CD4-positive, alpha-beta T cell treated with Interleukin-4 for 1 hour (primary cell): ENCODE results near the gene QRFP.
"Not testable (repeated sequence)": the region's sequence is repeated elsewhere in the genome, so short reads cannot be mapped to it uniquely, and the experiment has no call there.

Source experiments
- DNase-seq, 2 donors: peaks; one replicate each; pipeline ENCODE4 v3.0.0-alpha.2; 2020 to 2022

The QRFP gene

DNA sequence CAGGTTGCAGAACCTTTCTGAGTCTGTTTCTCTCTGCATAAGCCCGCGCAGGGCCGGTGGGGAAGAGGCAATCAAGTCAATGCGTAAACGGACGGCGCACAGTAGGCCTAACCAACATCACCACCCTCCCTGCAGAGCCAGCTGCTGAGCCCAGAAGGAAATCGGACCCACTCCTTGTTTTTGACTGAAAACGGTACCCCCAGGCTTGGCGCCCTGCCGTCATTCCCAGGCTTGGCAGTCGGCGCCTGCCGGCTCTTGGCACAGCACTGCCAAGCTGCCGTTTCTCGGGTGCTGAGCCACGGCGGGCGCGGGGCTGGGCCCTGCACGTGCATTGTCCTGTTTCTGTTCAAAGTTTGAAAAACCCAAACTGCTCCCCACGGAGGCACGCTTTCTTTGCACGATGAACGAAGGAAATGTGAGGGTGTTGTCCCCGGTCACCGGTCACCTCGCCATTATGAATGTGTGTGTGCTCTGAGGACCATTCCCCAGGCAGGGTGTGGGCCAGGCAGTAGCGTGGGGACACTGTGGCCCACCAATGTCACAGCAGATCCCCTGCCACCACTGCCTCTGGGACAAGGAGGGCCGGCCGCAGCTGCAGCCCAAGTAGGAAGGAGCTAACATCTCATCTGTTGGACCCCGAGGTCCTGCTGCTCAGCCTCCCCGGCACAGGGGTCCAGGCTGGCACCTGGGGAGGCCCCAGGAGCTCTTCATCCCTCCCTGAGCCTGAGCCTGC lies 22.4 kb upstream of the QRFP start:
- no peak for DNase-seq

DNA sequence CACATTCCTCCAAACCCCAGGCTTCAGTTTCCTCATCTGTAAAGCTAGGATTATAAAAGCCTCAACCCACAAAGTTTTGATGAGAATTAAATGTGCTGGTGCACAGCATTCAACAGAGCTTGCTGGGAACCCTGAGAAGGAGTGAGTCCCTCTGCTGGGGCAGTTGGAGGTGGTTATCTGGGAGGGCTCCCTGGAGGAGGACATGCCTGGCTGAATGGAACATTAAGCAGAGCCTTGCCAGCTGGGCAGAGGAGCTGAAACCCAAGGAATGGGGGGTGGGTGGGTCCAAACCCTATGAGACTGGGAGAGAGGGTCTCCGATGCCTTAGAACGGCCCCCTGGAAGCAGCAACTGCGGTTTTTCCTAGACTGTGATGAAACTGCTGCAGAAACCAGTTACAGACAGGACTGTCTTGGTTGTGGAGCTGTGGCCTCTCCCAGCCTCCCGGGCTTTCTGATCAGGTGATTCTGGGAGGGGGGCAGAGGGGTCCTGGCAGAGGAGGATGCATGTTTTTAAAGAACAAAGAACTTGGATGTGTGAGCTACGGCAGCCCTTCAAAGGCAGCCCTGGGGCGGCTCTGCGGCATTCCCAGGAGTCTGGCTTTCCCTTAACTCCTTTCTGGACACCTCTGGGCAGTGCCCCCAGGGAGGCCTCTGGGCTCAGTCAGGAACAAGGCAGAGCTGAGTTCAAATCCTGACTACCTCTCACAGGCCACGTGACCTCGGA lies 21.7 kb upstream of the QRFP start:
- no peak for DNase-seq

DNA sequence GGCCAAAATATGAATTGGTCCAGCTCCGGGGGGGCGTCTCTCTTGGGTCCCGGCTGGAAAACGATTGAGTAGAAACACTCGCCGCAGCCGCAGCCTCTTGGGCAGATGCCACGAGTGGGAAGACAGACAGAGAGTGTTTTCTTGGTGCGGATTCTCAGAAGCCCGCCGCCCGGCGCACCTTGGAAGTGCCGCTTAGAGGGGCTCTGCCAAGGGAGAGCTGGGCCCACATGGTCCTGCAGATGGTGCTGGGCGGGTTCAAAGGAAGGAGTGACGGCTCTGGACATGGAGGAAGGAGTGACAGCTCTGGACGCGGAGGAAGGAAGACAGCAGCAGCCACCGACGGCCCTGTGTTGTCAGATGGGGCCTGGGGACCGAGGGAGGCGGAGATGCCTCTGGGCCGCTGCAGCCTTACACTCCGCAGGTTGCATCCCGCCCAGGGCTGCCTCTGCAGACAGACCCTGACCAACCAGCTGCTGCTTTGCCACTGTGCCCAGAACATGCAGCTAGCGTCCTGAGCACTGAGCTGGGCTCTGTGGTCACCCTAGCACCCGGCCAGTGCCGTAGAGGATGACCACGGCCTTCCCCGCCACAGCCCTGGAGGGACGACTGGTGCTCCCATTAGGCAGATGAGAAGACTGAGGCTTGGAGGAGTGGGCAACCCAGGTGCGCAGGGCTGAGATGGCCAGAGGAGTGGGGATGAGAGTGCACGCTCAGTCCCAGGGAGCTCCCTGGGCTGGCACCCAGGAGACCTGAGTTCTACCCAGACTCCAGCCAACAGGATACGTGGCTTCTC lies 20.8 kb upstream of the QRFP start:
- no peak for DNase-seq

DNA sequence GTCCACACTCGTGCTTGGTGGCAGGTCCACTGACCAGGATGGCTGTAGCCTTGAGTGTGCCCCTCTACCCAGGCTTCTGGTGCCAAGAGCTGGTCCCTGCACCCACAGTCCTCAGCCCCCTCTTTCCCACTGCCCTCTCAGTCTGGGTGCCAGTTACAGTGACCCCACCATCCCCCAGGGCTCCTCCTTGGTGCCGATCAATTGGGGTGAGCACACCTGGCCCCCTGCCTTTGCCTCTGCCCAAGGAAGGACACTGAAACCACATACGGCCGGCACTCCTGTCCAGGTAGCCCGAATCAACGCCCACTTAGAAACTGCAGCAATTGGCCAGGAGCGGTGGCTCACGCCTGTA lies 18.5 kb upstream of the QRFP start:
- DNase-seq, result no peak

DNA sequence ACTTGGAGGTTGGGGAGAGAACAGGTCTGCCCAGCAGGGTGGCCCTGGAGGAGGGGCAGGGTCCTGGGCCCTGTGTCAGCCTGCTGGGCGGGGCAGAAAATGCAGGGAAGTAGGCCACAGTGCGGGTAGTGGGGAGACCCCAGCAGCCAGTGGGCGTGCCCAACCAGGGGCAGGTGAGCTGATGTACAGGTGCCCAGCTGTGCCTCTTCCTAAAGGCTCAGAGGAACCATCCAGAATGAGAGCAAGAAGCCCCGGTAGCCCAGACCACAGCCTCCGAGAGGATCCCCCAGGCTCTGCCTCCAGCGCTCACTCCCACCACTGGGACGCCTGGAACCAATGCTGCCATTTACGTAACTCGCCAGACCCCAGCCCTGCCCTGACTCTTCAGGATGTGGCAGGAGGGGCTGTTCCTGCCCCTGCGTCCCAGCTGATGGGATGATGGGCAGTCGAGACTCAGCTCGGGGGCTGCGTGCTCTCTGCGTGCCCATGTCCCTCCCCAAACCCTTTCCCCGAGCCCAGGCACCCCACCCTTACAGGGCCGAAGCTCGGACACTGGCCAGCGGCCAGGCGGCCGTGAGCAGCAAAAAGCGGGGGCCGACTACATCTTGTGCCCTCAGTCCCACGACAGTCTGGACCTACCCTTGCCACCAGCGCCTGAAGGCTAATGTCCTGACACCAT lies 17.9 kb upstream of the QRFP start:
- no peak for DNase-seq

DNA sequence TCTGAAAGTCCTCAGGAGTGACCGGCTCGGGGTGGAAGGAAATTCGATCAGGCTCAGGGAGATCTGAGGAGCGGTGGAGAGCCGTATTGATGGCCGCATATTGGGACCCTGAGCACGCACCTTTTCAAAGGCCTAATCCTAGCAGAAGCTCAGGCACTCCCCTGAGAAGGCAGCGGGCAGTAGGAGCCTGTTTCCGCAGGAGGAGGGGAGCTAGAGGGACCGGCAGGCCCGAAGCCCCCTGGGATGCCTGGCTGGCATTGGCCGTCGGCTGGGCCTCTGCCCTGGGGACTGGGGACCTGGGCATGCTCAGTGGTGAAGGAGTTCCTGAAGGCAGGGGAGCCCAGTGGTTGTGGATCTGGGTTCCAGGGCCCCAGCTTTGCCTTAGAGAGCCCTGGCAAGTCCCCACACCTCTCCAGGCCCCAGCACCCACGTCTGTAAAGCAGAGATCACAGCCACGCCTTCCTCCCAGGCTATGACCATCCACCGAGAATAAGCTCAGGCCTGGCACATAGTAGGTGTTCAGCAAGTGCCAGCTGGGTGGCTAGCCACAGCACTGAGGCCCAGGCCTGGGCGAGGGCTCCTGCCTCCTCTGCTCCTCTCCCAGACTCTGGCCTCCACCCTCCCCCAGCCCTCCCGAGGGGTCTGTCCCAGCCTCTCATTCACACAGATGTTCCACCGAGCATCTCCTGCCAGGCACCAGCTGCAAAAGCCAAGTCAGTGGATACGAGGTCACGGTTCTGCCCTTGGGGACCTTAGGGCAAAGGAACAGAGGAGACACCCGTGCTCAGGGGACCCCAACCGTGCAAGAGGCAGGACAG lies 17.2 kb upstream of the QRFP start:
- no peak for DNase-seq

DNA sequence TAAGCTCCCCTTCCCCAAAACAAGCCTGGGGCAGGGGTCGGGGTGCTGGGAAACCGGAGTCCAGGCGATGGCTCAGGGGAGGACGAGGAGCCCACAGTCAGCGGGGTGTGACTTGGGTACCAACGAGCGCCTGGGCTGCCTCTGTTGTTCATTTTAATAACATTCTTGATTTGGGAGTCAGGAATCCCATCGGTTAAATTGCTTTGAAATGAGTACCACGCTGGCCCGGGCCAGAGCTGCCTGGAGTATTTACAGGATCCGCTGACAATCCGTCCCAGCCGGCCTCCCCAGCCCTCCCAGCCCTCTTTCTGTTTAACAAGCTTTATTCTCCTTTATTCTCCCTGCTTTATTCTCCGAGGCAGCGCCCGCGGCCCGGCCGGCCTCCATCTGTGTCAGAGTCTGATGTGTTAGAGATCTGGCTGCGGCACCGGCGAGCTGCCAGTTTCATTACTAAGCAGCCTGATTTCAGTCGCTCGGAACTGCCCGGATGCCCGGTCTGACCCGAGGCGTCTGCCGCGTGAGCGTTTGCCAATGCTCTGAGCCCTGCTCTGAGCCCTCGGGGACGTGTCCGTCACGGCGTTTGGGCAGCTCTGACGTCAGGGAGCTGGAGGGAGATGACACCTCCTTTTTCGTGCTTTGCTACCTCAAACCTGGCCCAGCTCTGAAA lies 16.5 kb upstream of the QRFP start:
- no peak for DNase-seq

DNA sequence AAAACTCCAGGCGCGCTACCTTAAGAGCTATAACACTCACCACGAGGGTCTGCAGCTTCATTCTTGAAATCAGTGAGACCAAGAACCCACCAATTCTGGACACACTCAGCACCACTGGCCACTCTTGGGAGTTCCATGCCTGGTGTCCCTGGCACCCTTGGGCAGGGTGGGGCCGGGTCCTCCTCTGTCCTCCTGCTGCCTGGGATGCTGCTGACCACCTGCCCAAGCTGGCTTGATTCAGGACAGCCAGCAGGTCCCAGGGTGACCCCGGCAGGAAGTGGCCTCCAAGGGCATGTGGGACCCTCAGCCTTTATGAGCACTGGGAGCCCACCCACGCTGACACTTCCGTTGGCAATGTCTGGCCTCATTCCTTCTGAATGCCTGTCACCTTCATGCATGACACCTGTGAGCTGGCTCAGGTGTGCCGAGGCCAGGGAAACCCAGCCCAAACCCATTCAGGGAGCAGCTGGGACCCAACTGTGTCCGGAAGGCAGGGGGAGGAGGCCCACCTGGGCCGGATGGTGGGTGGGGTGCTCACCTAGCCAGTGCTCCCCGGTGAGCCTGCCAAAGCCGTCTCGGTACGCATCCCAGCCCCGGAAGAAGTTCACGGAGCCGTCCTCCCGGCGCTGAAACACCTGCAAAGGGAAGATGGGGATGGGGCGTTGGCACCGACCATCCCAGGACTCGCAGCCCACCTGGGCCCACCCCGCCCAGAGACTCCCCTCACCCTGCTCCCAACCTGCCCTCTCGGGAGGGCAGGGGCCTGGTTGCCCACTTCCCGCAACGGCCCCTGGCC lies 14.8 kb upstream of the QRFP start:
- no peak for DNase-seq

DNA sequence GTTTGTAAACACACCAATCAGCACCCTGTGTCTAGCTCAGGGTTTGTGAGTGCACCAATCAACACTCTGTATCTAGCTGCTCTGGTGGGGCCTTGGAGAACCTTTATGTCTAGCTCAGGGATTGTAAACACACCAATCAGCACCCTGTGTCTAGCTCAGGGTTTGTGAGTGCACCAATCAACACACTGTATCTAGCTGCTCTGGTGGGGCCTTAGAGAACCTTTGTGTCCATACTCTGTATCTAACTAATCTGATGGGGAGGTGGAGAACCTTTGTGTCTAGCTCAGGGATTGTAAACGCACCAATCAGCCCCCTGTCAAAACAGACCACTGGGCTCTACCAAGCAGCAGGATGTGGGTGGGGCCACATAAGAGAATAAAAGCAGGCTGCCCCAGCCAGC lies 14.1 kb upstream of the QRFP start:
- not testable (repeated sequence) for DNase-seq

DNA sequence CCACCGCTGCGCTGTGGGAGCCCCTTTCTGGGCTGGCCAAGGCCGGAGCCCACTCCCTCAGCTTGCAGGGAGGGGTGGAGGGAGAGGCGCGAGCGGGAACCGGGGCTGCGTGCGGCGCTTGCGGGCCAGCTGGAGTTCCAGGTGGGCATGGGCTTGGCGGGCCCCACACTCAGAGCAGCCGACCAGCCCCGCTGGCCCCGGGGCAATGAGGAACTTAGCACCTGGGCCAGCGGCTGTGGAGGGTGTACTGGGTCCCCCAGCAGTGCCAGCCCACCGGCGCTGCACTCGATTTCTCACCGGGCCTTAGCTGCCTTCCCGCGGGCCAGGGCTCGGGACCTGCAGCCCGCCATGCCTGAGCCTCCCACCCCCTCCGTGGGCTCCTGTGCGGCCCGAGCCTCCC lies 13.4 kb upstream of the QRFP start:
- not testable (repeated sequence) for DNase-seq

DNA sequence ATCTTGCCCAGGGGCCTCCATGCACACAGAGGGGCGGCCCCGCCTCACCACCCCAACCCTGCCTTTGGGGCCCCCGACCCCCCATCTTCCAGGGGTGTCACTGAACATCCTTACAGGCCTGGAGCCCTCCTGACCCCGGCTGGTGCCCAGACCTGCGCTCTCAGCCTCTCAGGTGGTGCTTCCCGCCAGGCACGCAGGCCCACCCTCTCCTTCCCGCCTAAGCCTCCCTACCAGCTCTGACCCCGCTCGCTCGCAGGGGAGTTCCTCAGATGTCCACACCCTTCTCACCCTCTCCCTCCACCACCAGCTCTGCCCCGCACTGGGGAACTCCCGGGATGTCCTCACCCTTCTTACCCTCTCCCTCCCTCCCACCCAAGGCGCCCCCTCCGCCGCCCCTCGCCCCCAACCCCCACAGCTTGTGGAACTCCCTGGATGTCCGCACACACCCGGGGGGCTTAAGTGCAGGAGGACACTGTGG lies 12.3 kb upstream of the QRFP start:
- DNase-seq, result no peak

DNA sequence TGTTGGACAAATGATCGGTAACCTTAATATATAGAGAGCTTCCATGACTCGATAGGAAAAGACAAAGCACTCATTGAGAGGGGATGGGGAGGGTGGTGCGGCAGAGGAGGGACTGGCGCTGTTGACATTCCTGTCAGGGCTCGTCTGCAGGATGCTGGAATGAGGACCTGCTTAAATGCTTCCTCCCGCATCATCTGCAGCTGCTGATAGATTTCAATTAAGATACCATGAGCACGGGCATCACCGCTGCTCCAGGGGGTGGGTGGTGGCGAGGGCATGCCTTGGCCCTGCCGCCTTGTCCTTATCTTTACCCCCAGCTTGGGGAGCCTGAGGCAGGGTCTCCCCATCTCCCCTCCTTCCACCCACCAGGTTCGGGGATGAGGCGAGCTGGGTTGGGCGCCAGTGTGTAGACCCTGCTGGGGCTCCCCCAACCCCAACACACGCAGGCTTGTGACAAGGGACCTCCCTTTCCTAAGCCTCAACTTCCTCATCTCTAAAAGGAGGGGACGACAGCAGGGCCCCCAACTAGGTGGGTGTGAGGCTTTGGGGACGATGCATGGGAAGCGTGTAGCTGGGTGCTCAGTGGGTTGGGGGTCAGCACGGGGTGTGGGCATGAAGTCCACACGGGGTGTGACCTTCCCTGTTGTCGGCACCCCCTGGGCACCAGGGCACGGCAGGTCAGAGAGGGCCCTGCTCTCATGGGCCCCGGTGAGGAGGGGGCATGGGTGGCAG lies 11.7 kb upstream of the QRFP start:
- DNase-seq, result no peak

DNA sequence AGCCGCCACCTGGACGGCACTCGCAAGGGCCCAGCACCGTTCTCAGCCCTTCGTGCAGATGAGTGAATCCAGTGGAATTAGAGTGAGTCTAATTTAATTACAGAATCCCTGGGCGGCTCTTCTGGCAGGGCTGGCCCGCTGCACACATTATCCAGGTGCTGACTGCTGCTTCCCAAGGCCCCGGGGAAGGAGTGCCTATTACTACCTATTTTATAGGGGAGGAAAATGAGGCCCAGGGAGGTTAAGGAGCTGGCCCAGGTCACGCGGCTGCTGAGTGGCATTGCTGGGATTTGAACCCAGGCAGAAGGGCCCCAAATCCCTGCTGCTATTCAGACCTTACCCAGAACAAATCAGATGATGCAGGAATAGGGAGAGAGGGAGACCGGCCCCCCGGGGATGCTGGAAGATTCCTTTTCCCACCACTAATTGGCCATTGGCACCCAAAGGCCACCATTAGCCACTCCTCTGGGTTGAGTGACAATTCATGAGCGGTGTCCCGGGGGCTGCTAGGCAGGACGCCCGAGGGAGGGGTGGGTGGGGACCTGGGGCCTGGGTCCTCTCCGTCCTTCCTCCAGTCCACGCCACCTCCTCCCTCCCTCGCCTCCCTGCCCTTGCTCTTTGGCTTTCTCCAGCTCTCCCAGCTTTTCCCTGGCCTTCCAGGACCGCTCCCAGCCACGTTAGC lies 10.3 kb upstream of the QRFP start:
- no peak for DNase-seq

DNA sequence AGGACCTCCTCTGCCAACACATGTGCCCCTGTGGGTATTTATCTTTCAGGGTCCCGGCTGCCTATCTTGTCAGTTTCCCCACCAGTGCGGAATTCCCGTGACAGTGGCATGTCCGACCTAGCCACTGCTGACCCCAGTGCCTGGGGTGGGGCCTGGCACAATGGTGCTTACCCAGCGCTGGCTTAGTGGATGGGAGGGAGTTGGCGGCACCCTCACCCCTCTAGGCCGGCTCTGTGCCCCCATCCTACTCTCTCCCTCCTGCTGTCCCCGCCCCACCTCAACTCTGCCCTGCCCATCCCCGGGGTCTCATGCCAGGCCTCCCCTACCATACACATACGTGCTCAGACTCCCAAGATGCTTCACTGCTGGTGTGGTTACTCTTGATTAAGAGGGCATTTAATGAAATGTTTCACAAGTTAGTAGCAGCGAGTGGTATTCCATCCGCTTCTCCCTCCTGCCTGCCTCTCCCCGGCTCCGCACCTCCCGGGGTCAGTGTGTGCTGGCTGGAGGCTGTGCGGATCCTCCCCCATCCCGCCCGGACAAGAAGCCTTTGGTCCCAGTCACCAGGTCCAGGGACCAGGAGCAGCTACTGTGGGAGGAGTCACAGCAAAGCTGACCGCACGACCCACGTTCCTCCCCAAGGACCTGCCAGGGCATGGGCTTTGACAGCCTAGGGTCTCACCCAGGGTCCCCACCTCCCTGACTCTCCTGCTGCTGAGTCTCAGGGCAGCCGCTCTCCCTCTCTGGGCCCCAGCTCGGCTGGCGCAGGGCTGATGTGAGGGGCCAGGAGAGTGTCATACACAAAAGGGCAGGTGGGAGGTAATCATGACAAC lies 9.5 kb upstream of the QRFP start:
- DNase-seq, result no peak

DNA sequence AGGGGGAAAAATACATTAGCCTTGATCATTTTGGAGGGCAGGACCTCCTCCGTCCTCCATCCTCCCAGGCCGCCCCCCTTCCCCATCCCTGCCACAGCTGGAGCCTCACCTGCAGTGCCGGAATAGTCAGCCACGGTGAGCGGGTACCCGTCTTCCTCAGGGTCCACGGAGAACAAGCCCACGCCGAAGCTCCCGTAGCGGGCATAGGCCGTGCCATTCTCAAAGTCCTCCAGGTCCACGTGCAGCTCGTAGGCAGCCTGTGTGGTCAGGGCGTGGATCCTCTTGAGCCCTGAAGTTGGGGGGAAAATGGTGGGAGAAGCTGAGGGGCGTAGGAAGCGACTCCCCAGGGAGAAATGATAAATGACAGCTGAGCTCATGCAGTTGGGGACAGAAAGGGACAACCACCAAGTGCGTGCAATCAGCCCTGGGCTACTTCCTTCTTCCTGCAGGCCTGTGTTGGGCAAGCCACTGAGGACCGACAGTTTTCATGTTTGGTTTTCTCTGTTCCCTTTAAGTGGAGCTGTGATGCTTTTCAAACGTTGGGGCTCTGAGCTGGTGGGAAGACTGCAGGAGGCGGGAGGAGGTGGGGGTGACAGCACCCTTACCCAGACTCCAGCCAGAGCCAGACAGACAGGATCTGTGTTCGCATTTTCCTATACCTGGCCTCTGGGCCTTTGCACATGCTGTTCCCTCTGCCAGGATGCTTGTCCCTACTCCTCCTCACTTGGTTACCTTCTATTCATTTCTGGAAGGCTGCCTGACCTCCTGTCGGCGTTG lies 8.7 kb upstream of the QRFP start:
- DNase-seq, result no peak

DNA sequence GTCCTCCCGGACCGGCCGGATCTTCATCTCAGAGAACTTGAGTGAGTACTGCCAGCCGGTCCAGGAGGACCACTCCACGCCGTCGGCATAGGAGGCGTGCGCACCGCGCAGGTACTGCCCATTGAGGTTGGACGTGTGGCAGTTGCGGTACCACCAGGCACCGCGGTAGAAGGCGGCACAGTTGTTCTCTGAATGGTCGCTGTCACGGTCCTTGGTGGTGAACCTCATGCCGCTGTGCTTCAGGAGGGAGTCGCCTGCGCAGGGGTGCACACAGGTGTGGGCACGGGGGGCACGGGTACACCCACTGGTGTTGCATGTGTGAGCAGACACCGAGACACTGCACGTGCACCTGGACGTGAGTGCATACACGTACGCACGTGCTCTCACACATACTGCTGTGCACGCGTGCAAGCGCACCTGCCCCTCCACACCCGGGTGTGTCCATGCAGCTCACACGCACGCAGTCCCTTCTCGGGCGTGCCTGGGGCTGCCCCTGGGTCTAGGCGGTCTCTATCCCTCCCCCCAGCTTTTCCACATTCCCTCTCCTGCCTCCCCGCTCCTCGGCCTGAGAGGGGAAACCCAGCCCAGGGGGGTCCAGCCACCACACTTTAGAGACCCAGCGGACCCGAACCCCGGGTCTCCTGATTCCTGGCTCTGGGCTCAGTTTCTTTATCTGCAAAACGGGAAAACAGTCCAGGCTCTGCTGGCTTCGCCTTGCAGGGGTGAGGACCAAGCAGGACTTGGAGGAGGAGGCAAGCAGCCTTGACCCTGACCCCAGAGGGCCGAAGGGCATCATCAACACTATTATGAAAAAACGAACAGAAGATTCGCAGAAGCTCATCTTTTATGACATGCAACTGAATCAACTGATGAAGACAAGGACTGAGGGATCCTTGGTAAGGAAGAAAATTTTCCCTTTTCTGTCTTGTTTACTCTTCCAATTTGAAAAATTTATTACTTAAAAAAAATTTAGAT lies 7.7 kb upstream of the QRFP start:
- no peak for DNase-seq
